GM23338 (cell line): ENCODE measurements around the gene LCLAT1.

Experiments
- EZH2 ChIP-seq: fragments of 200-600 bp; sonication (generic); IDR thresholded peaks from one replicate; pipeline ENCODE4 v1.8.0; 2017; ENCODE audit warnings: antibody characterized with exemption, mild to moderate bottlenecking, low read depth; ENCODE audit not compliant: unreplicated experiment
- EZH2phosphoT487 ChIP-seq: fragments of 200-600 bp; sonication (generic); IDR thresholded peaks from one replicate; pipeline ENCODE4 v1.8.1; 2018; ENCODE audit warnings: antibody characterized with exemption; ENCODE audit not compliant: unreplicated experiment
- POLR2AphosphoS5 ChIP-seq: IDR thresholded peaks from 2 replicates; pipeline ENCODE4 v1.6.1; 2016; ENCODE audit warnings: antibody characterized with exemption, low read depth
- STAT1 ChIP-seq: IDR thresholded peaks from one replicate; pipeline ENCODE4 v1.6.1; 2016; ENCODE audit warnings: antibody characterized with exemption; ENCODE audit not compliant: unreplicated experiment
- TF ChIP-seq, protein P1 (sequence below): IDR thresholded peaks from one replicate; pipeline ENCODE4 v1.6.1; 2018; ENCODE audit warnings: antibody characterized with exemption; ENCODE audit not compliant: unreplicated experiment
- TF ChIP-seq, protein P2 (sequence below), 2 experiments: fragments of 200-600 bp in 1 of 2; sonication (generic) in 1 of 2; conservative IDR thresholded peaks; 2 replicates each; pipeline versions ENCODE4 v1.5.1 to v1.6.1; 2016 to 2017; ENCODE audit warnings: antibody characterized with exemption in 2 of 2, low read depth in 2 of 2, mild to moderate bottlenecking in 2 of 2, moderate library complexity in 1 of 2

DNA sequence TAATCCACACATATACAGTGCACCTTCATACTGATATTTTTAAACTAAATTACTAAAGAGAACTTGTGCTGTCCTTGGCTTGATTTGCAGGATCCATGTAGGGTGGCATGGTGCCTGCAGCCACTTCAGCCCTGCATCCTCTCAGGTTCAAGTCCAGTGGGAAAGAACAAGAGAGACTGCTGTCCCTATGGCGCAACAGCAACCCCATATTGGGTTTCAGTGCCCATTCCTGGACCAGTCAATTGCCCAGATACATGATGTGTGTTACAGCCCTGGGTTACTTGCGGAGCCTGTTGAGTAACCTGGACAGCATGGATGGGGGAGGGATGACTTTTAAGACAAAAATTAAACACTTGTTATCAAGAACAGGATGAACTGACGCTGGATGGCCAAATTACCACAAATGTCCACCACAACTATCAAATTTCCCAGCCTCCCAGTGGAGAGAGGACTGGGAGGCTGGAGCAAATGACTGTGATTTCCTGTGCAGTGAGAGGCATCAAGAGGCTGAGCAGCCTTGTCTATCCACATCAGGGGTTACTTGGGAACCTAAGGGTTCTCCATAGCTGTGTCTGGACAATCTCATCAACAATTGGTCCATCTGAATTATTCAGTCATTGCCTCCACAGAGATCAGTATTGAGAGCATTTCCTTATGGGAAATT is 198.2 kb downstream of the LCLAT1 start:
- TF ChIP-seq, protein P1, sequence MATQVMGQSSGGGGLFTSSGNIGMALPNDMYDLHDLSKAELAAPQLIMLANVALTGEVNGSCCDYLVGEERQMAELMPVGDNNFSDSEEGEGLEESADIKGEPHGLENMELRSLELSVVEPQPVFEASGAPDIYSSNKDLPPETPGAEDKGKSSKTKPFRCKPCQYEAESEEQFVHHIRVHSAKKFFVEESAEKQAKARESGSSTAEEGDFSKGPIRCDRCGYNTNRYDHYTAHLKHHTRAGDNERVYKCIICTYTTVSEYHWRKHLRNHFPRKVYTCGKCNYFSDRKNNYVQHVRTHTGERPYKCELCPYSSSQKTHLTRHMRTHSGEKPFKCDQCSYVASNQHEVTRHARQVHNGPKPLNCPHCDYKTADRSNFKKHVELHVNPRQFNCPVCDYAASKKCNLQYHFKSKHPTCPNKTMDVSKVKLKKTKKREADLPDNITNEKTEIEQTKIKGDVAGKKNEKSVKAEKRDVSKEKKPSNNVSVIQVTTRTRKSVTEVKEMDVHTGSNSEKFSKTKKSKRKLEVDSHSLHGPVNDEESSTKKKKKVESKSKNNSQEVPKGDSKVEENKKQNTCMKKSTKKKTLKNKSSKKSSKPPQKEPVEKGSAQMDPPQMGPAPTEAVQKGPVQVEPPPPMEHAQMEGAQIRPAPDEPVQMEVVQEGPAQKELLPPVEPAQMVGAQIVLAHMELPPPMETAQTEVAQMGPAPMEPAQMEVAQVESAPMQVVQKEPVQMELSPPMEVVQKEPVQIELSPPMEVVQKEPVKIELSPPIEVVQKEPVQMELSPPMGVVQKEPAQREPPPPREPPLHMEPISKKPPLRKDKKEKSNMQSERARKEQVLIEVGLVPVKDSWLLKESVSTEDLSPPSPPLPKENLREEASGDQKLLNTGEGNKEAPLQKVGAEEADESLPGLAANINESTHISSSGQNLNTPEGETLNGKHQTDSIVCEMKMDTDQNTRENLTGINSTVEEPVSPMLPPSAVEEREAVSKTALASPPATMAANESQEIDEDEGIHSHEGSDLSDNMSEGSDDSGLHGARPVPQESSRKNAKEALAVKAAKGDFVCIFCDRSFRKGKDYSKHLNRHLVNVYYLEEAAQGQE = no peak
- TF ChIP-seq, protein P2, sequence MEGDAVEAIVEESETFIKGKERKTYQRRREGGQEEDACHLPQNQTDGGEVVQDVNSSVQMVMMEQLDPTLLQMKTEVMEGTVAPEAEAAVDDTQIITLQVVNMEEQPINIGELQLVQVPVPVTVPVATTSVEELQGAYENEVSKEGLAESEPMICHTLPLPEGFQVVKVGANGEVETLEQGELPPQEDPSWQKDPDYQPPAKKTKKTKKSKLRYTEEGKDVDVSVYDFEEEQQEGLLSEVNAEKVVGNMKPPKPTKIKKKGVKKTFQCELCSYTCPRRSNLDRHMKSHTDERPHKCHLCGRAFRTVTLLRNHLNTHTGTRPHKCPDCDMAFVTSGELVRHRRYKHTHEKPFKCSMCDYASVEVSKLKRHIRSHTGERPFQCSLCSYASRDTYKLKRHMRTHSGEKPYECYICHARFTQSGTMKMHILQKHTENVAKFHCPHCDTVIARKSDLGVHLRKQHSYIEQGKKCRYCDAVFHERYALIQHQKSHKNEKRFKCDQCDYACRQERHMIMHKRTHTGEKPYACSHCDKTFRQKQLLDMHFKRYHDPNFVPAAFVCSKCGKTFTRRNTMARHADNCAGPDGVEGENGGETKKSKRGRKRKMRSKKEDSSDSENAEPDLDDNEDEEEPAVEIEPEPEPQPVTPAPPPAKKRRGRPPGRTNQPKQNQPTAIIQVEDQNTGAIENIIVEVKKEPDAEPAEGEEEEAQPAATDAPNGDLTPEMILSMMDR (conservative IDR thresholded peaks at IDR 0.05; ENCODE audit: low read depth in 2 of 2) = no peak
- TF ChIP-seq POLR2AphosphoS5 (no peak), EZH2 (no peak), STAT1 (no peak), EZH2phosphoT487 (no peak)
